C4-2B (cell line): ENCODE measurements around the gene TMEM229A.

Experiments used
- ZFX ChIP-seq: fragments of 450-650 bp; IDR thresholded peaks from 2 replicates; pipeline ENCODE4 v1.6.1; 2017
- TF ChIP-seq, protein P1 (sequence below): fragments of 450-650 bp; conservative IDR thresholded peaks from 2 replicates; pipeline ENCODE4 v1.5.1; 2017; ENCODE audit warnings: mild to moderate bottlenecking

DNA sequence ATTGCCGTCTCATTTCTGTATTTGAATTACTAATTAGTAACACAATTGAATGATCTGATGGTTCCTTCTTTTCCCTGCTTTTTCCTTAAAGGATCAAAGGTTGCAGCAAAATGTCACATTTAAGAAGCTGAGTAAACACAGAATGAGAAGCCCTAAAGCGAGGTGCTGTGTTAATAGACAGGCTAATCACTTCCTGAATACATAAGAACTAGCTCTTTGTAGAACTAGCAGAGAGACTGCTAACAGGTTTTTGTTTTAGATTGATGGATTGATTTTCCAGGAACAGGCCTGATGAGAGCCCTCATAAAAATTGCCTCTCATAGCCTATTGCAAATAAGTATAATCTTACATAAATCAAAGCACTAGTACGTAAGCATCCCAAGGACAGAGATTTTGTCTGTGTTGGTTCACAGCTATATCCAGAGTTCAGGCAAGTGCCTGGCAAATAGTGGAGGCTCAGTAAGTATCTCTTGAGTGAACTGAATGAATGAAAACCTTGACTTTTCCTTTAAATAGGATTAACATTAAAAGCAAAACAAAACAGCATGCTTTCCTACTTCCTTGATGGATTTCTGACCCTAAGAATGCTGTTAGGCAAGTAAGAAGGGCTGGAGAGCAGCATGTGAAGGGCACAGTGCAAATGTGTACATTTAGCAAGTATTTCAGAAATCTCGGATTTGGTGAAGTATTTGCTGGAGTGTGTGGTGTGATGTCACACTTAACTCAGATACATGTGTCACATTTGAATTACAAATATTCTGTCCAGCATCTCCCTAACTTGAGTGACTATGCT lies 3.3 kb downstream of the TMEM229A start:
- TF ChIP-seq, protein P1, sequence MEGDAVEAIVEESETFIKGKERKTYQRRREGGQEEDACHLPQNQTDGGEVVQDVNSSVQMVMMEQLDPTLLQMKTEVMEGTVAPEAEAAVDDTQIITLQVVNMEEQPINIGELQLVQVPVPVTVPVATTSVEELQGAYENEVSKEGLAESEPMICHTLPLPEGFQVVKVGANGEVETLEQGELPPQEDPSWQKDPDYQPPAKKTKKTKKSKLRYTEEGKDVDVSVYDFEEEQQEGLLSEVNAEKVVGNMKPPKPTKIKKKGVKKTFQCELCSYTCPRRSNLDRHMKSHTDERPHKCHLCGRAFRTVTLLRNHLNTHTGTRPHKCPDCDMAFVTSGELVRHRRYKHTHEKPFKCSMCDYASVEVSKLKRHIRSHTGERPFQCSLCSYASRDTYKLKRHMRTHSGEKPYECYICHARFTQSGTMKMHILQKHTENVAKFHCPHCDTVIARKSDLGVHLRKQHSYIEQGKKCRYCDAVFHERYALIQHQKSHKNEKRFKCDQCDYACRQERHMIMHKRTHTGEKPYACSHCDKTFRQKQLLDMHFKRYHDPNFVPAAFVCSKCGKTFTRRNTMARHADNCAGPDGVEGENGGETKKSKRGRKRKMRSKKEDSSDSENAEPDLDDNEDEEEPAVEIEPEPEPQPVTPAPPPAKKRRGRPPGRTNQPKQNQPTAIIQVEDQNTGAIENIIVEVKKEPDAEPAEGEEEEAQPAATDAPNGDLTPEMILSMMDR = no peak
- TF ChIP-seq ZFX = no peak
